ENCODE data around the gene ATXN7.

Gene ATXN7

GRCh38 chr3:63952248-63952594 is 88.6 kb downstream of the ATXN7 start:
- no peaks in the 10 kb centered on the region for H3K9me3 Mint-ChIP-seq
- no peak for DNase-seq
- H3K4me1 Mint-ChIP-seq = peaks cover 44% of the 10 kb centered on the region
- TF ChIP-seq CTCF (IDR thresholded peaks at IDR 0.05) = no peak
- no peak overlapping the region for H3K27ac Mint-ChIP-seq
- H3K36me3 Mint-ChIP-seq (ENCODE audit: low read depth) = peaks cover 21% of the 10 kb centered on the region
- peaks cover 4% of the 10 kb centered on the region for H3K27me3 Mint-ChIP-seq (ENCODE audit: low read depth, poor library complexity)
- H3K4me3 Mint-ChIP-seq = no peak overlapping the region

GRCh38 chr3:63954182-63954581 is 90.5 kb downstream of the ATXN7 start:
- no peak for TF ChIP-seq CTCF (IDR thresholded peaks at IDR 0.05)
- no peak for DNase-seq
- no peak overlapping the region for H3K27ac Mint-ChIP-seq
- H3K9me3 Mint-ChIP-seq = no peaks in the 10 kb centered on the region
- peaks cover 4% of the 10 kb centered on the region for H3K27me3 Mint-ChIP-seq (ENCODE audit: low read depth, poor library complexity)
- peaks cover 39% of the 10 kb centered on the region for H3K4me1 Mint-ChIP-seq
- H3K36me3 Mint-ChIP-seq (ENCODE audit: low read depth) = peaks cover 21% of the 10 kb centered on the region
- H3K4me3 Mint-ChIP-seq = no peak overlapping the region

GRCh38 chr3:63955036-63955650 is 91.5 kb downstream of the ATXN7 start:
- Mint-ChIP-seq H3K4me1 (peaks cover 45% of the 10 kb centered on the region), H3K9me3 (no peaks in the 10 kb centered on the region), H3K27ac (peak overlapping the region; percentile 95), H3K36me3 (ENCODE audit: low read depth) (peaks cover 21% of the 10 kb centered on the region), H3K4me3 (no peak overlapping the region), H3K27me3 (ENCODE audit: low read depth, poor library complexity) (peaks cover 4% of the 10 kb centered on the region)
- TF ChIP-seq CTCF (IDR thresholded peaks at IDR 0.05) = no peak
- DNase-seq = no peak

- no peak for DNase-seq
- no peaks in the 10 kb centered on the region for H3K9me3 Mint-ChIP-seq
- peaks cover 21% of the 10 kb centered on the region for H3K36me3 Mint-ChIP-seq (ENCODE audit: low read depth)
- peak overlapping the region; percentile 26 for H3K27ac Mint-ChIP-seq
- H3K4me1 Mint-ChIP-seq = peaks cover 49% of the 10 kb centered on the region
- no peak for TF ChIP-seq CTCF (IDR thresholded peaks at IDR 0.05)
- H3K27me3 Mint-ChIP-seq (ENCODE audit: low read depth, poor library complexity) = peaks cover 4% of the 10 kb centered on the region
- no peak overlapping the region for H3K4me3 Mint-ChIP-seq
Measured at GRCh38 chr3:63955830-63956545, 92.3 kb downstream of the ATXN7 start.

- H3K9me3 Mint-ChIP-seq = no peaks in the 10 kb centered on the region
- H3K27ac Mint-ChIP-seq = no peak overlapping the region
- no peak for DNase-seq
- H3K27me3 Mint-ChIP-seq (ENCODE audit: low read depth, poor library complexity) = peaks cover 6% of the 10 kb centered on the region
- TF ChIP-seq CTCF (IDR thresholded peaks at IDR 0.05) = no peak
- peaks cover 39% of the 10 kb centered on the region for H3K4me1 Mint-ChIP-seq
- H3K36me3 Mint-ChIP-seq (ENCODE audit: low read depth) = peaks cover 8% of the 10 kb centered on the region
- H3K4me3 Mint-ChIP-seq = no peak overlapping the region
Measured at GRCh38 chr3:63959146-63959545, 95.5 kb downstream of the ATXN7 start.

Measured in nephron progenitor cell (in vitro differentiated cells).